ENCODE results near the gene WWOX.

GRCh38 chr16:78735337-78735736, 635.9 kb downstream of the WWOX start:
- no peak for TF ChIP-seq CTCF (IDR thresholded peaks at IDR 0.05; ENCODE audit: poor library complexity)
- TF ChIP-seq EZH2 (IDR thresholded peaks at IDR 0.05; ENCODE audit: borderline replicate concordance): no peak
- no peak for TF ChIP-seq EZH2phosphoT487 (IDR thresholded peaks at IDR 0.05; ENCODE audit: low read depth, severe bottlenecking, unreplicated experiment)

All from hepatocyte (in vitro differentiated cells).